ENCODE data around the gene LRP11.
"Not testable (repeated sequence)": the region's sequence is repeated elsewhere in the genome, so short reads cannot be mapped to it uniquely, and the experiment has no call there.

Gene LRP11

DNA sequence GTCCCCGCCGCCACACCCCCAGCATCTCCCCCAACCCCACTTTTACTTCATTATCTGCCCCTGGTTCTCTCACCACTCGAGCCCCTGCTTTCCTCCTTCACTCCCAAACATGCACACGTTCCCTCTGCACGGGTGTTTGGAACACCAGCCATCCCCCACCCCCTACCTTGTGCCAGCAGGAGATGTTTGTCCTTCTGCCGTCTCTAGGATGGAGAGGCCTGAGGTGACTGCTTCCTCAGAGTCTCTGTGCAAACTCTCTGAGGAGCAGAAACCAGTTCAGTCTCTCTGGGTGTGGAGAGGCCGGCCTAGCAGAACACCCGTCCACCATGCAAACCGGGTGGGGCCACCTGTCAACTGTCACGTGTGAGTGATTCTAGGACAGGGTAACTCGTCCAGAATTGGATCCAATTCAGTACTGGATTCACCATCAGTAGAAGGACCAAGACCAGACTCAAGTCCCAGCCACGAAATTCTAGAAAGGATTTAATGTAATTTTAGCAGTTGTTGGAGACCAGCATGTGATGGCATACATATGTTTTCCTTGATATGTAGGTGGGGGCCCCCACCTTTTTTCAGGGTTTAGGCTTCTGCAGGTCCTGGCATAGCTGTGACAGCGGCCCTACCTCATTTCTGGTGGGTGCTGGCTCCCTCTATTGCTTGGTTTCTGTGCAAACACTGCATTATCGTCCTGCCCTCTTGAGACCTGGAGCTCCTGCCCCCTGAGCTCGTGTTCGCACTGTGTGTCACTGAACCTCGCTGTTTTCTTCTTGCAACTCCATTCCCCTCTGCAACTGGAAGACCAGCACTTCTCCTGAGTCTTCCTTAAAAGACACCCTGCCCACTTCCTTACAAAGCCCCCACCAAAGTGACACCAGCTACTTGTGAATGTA is 33.9 kb upstream of the LRP11 start, which contains the start of gene RAET1E:
RAET1E (minus strand) TSS at position 259 of the 890 bp plus-strand sequence. CDS start 7,212 bp downstream, outside the sequence.
- no peak for DNase-seq

DNA sequence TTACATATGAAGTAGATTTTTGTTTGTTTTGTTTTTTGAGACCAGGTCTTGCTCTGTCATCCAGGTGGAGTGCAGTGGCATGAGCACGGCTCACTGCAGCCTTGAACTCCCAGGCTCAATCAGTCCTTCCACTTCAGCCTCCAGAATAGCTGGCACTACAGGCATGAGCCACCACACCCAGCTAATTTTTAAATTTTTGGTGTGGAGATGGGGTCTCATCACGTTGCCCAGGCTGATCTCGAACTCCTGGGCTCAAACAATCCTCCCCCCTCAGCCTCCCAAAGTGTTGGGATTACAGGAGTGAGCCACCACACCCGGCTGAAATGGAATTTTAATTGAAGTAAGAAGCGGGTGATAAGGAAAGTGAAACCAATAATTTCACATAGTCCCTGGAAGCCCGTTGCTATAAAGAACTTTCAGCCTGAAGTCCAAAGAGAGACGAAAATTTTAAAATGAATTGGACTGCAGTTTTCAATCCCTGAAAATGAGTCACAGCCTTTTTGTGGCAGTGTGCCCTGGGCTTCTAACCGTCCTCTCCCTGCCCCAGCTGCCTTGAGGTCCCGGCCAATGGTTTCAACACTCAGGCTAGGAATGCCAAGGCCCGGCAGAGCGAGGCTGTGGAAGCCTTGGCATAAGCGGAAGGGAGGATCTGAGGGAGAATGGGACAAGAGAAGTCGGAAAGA is 33.0 kb upstream of the LRP11 start:
- no peak for DNase-seq

DNA sequence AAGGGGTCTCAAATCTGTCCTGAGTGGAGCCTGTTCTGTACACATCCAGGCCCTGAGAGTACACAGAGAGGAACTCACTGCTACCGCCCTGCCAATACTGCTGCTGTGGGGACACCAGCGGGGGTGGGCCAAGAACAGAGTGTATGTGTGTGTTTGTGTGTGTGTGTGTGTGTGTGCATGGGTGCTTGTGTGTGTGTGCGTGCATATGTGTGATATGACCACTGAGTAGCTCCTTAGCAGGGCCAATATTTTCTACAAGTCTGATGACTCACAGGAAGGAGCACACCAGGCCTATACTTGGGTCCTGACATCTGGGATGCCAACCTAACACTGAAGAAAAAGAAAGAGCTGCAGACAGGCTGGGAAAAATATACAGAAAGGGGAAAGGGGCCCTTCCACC is 32.3 kb upstream of the LRP11 start:
- no peak for DNase-seq

DNA sequence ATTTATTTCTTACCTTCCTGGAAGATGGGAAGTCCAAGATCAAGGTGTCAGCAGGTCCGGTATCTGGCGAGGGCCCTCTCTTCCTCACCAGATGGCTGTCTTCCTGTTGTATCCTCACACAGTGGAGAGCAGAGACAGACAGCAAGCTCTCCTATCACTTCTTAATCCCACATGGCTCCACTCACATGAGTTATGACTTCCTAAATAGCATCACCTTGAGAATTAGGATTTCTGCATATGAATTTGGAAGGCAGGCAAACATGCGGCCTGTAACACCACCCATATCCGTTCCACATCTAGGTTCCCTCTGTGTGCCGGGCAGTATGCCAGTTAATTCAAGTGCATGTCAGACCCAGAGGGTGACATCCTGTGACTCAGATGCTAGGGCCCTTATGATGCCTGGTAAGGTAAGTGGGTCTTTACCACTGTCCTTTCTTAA is 31.7 kb upstream of the LRP11 start:
- DNase-seq, result no peak

DNA sequence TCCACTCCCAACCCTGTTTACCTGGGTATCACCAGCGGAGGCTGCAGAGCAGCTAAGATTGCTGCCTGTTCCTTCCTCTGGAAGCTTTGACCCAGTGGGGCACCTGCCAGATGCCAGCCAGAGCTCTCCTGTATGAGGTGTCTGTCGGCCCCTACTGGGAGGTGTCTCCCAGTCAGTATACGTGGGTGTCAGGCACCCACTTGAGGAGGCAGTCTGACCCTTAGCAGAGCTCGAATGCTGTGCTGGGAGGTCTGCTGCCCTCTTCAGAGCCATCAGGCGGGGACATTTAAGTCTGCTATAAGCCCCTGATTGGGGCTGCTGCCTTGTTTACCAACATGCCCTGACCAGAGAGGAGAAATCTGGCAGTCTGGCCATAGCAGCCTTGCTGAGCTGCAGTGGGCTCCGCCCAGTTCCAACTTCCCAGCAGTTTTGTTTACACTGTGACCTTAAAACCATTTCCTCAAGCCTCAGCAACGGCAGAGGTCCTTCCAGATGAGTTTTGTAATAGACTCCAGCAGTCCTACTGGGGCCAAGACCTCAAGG is 31.0 kb upstream of the LRP11 start:
- DNase-seq, result no peak

DNA sequence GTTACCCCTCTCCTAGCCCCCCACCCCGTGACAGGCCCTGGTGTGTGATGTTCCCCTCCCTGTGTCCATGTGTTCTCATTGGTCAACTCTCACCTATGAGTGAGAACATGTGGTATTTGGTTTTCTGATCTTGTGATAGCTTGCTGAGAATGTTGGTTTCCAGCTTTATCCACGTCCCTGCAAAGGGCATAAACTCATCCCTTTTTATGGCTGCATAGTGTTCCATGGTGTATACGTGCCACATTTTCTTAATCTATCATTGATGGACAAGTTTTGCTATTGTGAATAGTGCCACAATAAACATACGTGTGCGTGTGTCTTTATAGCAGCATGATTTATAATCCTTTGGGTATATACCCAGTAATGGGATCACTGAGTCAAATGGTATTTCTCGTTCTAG is 27.7 kb upstream of the LRP11 start:
- DNase-seq, result not testable (repeated sequence)

DNA sequence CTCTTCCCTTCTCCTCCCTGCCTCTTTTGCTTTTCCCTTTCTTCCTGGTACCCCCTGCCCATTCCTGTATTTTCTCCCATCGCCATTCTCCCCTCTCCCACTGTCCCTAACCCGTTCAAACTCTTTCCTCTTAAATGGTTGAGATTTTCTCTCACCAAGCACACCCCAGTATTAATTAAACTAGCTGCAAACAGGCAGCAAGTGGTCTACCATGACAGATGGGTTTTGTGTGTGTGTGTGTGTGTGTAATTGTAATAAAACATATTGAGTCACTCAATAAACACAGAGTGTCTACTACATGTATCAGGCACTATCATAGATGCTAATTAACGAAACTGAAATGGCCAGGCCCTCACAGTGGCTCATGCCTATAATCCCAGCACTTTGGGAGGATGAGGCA is 27.1 kb upstream of the LRP11 start:
- no peak for DNase-seq

DNA sequence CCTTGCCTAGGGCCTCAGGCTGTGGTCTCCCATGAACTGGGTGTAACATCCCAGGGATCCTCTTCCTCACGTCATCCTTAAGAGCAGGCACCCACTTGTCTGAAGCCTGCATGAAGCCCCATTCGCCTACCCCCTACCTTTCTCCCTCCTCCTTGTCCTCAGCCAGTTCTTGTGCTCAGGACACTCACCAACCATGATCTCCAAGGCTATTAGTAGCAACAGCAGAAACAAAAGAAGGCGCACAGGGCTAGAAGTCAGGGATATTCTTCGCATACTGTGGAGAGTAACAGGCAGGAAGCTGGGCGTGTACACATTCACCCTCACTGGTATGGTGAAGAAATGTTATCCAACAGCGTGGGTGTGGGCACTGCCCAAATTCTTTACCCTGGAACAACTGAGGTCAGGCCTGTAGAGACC is 26.5 kb upstream of the LRP11 start:
- DNase-seq, result no peak

DNA sequence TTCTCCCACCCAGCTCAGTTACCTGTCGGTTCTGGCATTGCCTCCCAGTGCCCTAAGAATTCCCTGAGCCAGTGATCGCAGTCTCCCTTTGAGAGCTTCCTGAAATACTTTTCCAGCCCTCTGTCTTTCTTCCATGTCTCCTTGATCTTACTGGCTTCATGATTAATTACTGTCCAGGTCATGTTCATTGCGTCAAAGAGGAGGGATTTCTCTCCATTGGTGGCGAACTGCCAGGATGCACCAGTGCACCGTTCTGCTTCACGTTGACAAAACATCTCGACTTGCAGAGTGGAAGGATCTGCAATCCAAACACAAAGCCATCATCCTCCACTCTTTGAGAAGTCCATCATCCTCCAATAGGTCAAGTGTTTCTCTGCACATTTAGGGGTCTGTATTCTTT is 25.2 kb upstream of the LRP11 start:
- no peak for DNase-seq

DNA sequence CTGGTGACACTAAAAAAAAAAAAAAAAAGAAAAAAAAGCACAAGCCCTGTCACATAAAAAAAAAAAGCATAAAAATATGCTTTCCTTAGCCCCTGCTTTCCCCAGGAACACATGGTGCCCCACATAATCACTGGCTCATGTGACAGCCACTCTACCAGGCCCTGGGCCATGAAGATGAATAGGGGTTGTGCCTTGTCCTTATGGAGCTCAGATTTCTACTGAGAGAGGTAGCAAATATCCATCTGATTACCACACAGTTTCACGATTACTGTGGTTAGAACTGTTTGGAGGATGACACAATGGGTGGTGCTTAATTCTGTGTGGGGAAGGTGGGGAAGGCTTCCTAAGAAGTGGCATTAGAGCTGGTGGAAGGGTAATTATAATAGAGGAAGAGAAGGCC is 24.5 kb upstream of the LRP11 start:
- DNase-seq, result no peak

DNA sequence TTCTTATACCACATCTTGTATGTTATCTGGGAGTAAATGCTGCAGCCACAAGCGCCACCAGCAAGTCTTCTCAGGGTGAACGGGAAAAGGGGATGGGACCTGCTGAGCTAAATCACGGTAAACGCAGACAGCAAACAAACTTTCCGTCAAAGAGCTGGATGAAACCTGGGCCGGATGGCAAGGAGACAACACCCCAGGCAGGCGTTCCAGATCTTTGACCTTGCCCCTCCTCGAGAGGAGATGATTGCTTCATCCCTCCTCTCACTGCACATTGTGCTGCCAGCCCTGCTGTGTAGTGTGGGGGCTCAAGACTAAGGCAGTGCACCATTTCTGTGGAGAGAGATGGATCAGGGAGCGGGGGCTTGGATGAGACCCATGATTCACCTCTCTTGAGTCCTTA is 23.9 kb upstream of the LRP11 start:
- DNase-seq, result no peak

DNA sequence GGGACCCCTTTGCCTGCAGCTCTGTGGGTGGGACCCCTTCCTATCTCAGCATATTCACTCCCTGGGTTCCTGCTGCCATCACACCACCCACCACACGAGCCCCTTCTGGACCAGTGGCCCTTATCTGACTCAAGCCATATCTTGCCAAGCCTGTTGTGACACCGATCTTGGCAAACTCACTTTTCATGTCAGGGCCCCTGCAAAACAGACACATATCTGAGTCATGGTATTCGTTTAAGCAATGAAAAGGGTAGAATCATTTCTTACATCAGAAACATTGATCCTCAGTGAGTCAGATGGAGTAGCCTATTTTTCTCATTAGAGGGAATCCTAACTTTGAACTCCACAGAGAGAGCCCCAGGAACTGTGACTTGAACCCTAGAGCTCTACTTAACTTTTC is 23.2 kb upstream of the LRP11 start:
- no peak for DNase-seq

DNA sequence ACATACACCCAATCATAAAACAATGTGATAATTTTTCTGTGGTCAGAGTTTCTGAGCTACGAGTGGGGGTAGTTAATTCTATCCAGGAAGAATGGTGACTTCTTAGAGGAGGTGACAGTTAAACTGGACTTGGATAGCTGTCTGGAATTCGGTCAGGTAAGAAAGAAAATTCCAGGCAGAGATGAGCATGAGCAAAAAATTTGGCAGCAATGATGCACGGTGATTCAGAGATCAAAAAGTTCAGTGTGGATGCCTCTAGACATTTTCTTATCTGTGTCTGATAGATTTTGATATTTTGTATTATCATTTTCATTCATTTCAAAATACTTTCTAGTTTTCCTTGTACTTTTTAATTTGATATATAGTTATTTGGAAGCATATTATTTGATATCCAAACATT is 21.7 kb upstream of the LRP11 start:
- no peak for DNase-seq

DNA sequence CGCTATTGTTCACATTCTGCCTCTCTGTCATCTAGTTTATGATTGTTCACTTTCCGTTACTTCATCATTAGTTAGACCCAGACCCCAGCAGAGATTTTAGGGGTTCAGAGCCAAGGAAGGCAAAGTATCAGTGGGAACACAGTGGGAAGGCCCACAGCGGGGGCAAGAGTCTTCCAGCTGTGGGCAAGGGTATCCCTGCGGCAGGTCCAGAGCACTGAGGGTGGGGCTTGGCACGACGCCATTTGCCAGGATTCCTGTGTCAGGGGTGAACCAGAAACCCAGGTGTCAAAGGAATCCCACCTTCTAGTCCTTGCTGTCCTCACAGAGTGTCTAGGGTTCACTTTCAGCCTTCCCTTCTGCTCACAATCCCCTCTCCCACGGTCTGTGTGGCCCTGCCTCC is 20.5 kb upstream of the LRP11 start:
- DNase-seq, result no peak

DNA sequence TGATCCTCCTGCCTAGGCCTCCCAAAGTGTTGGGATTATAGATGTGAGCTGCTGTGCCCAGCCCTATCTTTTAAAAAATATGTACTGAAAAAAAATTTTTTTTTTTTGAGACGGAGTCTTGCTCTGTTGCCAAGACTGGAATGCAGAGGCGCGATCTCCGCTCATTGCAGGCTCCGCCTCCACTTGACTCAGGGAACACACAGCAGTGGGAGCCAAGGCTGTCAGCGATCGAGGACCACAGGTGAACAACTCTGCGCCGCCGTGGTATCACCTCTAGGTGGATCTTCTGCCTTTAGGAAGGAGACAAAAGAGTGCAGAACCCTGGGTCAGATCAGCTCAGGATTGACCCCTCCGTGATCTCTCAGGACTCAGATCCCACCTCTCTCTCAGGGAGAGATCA is 20.1 kb upstream of the LRP11 start:
- no peak for DNase-seq

DNA sequence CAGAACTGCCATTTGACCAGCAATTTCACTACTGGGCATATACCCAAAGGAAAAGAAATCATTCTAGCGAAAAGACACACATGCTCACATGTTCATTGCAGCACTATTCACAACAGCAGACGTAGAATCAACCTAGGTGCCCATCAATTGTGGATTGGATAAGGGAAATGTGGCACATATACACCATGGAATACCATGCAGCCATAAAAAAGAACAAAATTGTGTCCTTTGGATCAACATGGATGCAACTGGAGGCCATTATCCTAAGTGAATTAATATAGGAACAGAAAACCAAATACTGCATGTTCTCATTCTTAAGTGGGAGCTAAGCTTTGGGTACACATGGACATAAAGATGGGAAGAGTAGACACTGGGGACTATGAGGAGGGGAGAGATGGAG is 17.7 kb upstream of the LRP11 start:
- no peak for DNase-seq

DNA sequence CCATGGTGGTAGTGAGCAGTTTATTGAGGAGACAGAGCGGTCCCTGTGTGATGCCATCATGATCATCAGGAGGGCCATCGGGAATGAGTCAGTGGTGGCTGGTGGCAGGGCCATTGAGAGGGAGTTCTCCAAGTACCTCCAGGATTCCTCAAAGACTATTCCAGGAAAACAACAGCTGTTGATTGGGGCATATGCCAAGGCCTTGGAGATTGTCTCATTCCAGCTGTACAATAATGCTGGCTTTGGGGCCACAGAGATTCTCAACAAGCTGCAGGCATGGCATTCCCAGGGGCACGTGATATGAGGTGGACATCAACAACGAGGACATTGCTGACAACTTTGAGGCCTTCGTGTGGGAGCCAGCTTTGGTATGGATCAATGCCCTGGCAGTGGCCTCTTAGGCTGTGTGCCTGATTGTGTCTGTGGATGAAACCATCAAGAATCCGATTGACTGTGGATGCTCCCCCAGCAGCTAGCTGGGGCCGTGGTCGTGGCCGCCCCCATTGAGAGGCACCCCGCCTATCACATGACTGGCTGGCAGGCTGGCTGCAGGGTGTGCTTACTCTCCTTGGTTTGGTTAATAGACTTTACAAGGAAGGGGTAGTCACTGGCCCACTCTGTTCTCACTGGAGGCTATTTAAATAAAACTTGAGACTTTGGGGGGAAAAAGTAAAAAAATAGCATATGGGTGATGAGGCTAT is 17.1 kb upstream of the LRP11 start:
- DNase-seq, result no peak

DNA sequence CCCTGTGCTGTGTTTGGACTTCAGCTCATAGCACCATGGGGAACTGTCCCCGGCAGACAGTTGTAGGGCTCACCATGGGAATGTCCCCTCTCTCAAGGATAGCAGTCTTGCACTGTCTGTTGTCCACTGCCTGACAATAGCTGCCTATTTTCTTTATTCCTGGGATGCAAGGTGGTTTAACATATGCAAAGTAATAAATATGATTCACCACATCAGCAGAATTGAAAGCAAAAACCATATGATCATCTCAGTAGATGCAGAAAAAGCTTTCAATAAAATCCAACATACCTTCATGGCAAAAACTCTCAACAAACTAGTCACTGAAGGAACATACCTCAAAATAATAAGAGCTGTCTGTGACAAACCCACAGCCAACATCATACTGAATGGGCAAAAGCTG is 13.5 kb upstream of the LRP11 start:
- DNase-seq, result no peak

DNA sequence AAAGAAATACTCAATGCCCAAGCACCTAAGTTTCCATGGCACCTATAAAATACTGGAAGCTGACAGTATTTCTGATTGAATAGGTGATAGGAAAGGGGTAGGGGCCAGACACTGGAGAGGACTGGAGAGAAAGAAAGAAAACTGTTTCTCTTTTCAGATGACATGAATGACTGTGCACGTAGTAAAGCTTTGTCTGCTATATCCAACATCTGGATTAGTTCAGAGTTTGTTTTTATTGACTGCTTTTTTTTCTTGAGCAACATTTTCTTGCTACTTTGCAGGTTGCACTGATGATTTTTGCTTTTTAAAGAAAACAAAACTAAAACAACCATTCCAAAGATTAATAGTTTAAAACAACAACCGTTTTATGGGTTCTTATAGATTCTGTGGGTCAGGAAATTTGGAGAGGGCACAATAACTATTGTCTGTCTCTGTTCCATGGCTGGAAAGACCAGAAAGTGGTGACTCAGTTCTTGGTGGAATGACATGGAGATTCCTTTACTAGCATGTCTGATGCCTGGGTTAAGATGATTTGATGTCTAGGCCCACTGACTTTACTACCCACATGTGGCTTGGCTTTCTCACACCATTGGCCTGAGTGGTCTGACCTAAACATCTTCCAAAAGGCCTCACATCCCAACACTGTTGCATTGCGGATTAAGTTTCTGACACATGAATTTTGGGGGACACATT is 12.2 kb upstream of the LRP11 start:
- DNase-seq, result no peak

DNA sequence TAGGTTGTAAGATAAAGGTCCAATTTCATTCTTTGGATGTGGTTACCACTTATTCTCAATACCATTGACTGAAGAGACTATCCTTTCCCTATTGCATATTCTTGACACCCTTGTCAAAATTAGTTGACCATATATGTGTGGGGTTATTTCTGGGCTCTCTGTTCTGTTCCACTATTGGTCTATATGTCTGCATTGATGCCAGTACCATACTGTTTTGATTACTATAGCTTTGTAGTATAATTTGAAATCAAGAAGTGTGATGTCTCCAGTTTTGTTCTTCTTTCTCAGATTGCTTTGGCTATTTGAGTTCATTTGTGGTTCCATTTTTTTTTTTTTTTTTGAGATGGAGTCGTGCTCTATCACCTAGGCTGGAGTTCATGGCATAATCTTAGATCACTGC is 8.1 kb upstream of the LRP11 start:
- DNase-seq, result no peak

DNA sequence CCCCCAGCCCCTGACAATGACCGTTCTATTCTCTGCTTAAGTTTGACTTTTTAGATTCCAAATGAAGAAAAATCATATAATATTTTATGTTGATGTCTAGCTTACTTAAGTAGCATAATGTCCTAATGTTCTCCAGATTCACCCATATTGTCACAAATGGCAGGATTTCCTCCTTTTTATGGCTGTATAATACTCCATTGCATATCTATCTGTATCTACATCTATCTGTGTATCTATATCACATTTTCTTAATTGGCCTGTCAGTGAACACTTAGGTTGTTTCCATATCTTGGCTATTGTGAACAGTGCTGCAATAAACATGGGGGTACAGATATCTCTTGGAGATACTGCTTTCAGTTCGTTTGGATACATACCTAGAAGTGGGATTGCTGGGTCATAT is 7.0 kb upstream of the LRP11 start:
- DNase-seq, result no peak

DNA sequence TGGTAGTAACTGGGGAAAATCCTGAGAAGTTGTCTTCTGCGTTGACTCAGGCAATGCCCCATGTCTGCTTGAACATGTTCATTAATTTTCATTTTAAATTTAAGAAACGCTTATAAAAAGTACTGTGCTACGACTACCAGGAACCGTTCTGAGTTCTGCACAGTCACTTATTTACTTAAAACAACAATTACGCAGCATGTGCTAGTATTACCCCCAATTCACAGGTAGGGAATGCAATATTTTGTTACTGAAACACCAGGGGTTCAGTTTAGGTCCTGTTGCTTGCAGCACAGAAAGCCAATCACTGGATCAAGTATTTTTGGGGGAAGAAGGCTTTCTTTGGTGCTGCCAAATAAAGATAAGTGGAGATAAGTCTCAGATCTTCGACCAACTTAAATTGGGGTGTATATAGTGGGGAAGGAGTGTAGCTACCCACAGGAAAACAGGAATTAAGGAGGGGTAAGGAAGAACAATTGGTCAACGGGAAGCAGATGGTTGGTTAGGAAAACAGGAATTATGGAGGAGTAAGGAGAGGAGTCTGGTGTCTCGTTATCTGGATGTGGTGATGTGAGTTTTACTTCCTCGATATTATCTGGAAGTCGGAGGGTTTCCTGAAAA is 5.2 kb upstream of the LRP11 start:
- no peak for DNase-seq
